IMR-90 (cell line): ENCODE results near the gene CDC42EP5. TPM values are rescaled to one million over a fixed set of nuclear protein-coding genes. Genes with fewer than 3 reads are reported as not detected.

Experiments
- ATAC-seq: fragments of 200-7000 bp; cut with Tn5 transposase; 2 replicates; pipeline ENCODE4 v1.9.1; 2020; ENCODE audit warnings: low read depth, mild to moderate bottlenecking, moderate library complexity
- BruUV-seq: library from RNA; stranded (reverse); fragments of 400-500 nt; replicated peaks from 2 replicates; lab custom pipeline; 2021; lab: Mats Ljungman, UMichigan
- CTCF ChIA-PET: fragments of 300-600 bp; formaldehyde crosslinking; extraction: SDS; loops from one replicate; lab custom pipeline; 2021; ENCODE audit warnings: antibody characterized with exemption; lab: Yijun Ruan, JAX
- POLR2A ChIA-PET: fragments of 300-600 bp; sonication (Branson Sonifier 250); formaldehyde crosslinking; loops from one replicate; lab custom pipeline; 2022; ENCODE audit warnings: antibody characterized with exemption; ENCODE audit not compliant: unreplicated experiment; lab: Charles Lee
- DNase-seq: peaks from one replicate; pipeline ENCODE4 v3.0.0; 2013
- H2AFZ ChIP-seq: replicated peaks from 2 replicates; pipeline ENCODE3; 2013; ENCODE audit warnings: low read length, mild to moderate bottlenecking; ENCODE audit not compliant: poor library complexity
- H2AK5ac ChIP-seq: 2 replicates; pipeline ENCODE4 v1.6.1; 2013; ENCODE audit warnings: low read depth, low read length, inconsistent platforms
- H2AK9ac ChIP-seq: replicated peaks from 2 replicates; pipeline ENCODE3; 2013; ENCODE audit warnings: mild to moderate bottlenecking, low read depth, low read length, moderate library complexity; ENCODE audit not compliant: poor library complexity
- H2BK120ac ChIP-seq: 2 replicates; pipeline ENCODE4 v1.6.1; 2013; ENCODE audit warnings: low read depth, low read length, inconsistent platforms
- H2BK15ac ChIP-seq: 3 replicates; pipeline ENCODE4 v1.6.1; 2013; ENCODE audit warnings: low read depth, low read length, inconsistent platforms
- H2BK20ac ChIP-seq: 2 replicates; pipeline ENCODE4 v1.6.1; 2013; ENCODE audit warnings: low read depth, mild to moderate bottlenecking, inconsistent platforms, low read length, moderate library complexity
- H2BK5ac ChIP-seq: 2 replicates; pipeline ENCODE4 v1.6.1; 2013; ENCODE audit warnings: mild to moderate bottlenecking, low read depth, low read length, inconsistent platforms; ENCODE audit not compliant: poor library complexity, severe bottlenecking
- H3K14ac ChIP-seq: replicated peaks from 2 replicates; pipeline ENCODE4 v1.6.1; 2013; ENCODE audit warnings: low read depth, low read length, inconsistent platforms
- H3K18ac ChIP-seq: 2 replicates; pipeline ENCODE4 v1.6.1; 2013; ENCODE audit warnings: low read depth, low read length, control low read depth
- H3K23ac ChIP-seq: 2 replicates; pipeline ENCODE4 v1.6.1; 2013; ENCODE audit warnings: low read depth, low read length, inconsistent platforms
- H3K27ac ChIP-seq: 2 replicates; pipeline ENCODE4 v1.5.1; 2013; ENCODE audit warnings: mild to moderate bottlenecking, control low read depth, low read length; ENCODE audit not compliant: insufficient read depth
- H3K27me3 ChIP-seq: 2 replicates; pipeline ENCODE4 v1.6.1; 2013; ENCODE audit warnings: low read length; ENCODE audit not compliant: control insufficient read depth, insufficient read depth
- H3K36me3 ChIP-seq: 2 replicates; pipeline ENCODE4 v1.6.1; 2013; ENCODE audit warnings: low read length, mixed read lengths; ENCODE audit not compliant: control insufficient read depth, insufficient read depth
- H3K4ac ChIP-seq: 2 replicates; pipeline ENCODE4 v1.6.1; 2013; ENCODE audit warnings: low read depth, low read length, inconsistent platforms
- H3K4me1 ChIP-seq: 2 replicates; pipeline ENCODE4 v1.6.1; 2013; ENCODE audit warnings: low read length, mixed read lengths; ENCODE audit not compliant: control insufficient read depth, insufficient read depth
- H3K4me2 ChIP-seq: 2 replicates; pipeline ENCODE4 v1.6.1; 2013; ENCODE audit warnings: low read depth, mild to moderate bottlenecking, control low read depth, low read length, moderate library complexity
- H3K4me3 ChIP-seq: 2 replicates; pipeline ENCODE4 v1.5.1; 2013; ENCODE audit warnings: low read depth, mild to moderate bottlenecking, control low read depth, low read length, moderate library complexity; ENCODE audit not compliant: insufficient read depth
- H3K56ac ChIP-seq: 2 replicates; pipeline ENCODE4 v1.6.1; 2013; ENCODE audit warnings: low read length, inconsistent platforms; ENCODE audit not compliant: insufficient read depth; ENCODE audit errors: extremely low read depth
- H3K79me1 ChIP-seq, 2 experiments: 2 replicates each; pipeline ENCODE4 v1.6.1; 2013; ENCODE audit warnings: low read length in 2 of 2, inconsistent platforms in 1 of 2, low read depth in 1 of 2
- H3K9ac ChIP-seq: 2 replicates; pipeline ENCODE4 v1.6.1; 2013; ENCODE audit warnings: low read depth, low read length, control low read depth
- H3K9me1 ChIP-seq: 2 replicates; pipeline ENCODE4 v1.6.1; 2013; ENCODE audit warnings: low read length, inconsistent platforms; ENCODE audit not compliant: insufficient read depth
- H3K9me3 ChIP-seq: 2 replicates; pipeline ENCODE4 v1.6.1; 2013; ENCODE audit warnings: low read length; ENCODE audit not compliant: control insufficient read depth, insufficient read depth
- H4K20me1 ChIP-seq: 2 replicates; pipeline ENCODE4 v1.6.1; 2013; ENCODE audit warnings: low read length, inconsistent platforms; ENCODE audit not compliant: insufficient read depth
- H4K5ac ChIP-seq: 2 replicates; pipeline ENCODE4 v1.6.1; 2013; ENCODE audit warnings: mild to moderate bottlenecking, low read depth, low read length, control low read depth
- H4K8ac ChIP-seq, 2 experiments: 2 replicates each; pipeline ENCODE4 v1.6.1; 2013; ENCODE audit warnings: low read depth in 2 of 2, low read length in 2 of 2, control low read depth in 1 of 2, inconsistent platforms in 1 of 2
- H4K91ac ChIP-seq: 2 replicates; pipeline ENCODE4 v1.6.1; 2013; ENCODE audit warnings: low read depth, low read length, inconsistent platforms; ENCODE audit not compliant: insufficient read depth
- CHD1 ChIP-seq: IDR thresholded peaks from 2 replicates; pipeline ENCODE4 v1.6.1; 2012; ENCODE audit warnings: low read depth, low read length, improper control_type of control experiment
- MAFK ChIP-seq: IDR thresholded peaks from 2 replicates; pipeline ENCODE4 v1.6.1; 2012; ENCODE audit warnings: low read depth, low read length, improper control_type of control experiment
- MXI1 ChIP-seq: IDR thresholded peaks from 2 replicates; pipeline ENCODE4 v1.6.1; 2012; ENCODE audit warnings: low read depth, mild to moderate bottlenecking, low read length, moderate library complexity, borderline replicate concordance
- RAD21 ChIP-seq: IDR thresholded peaks from 2 replicates; pipeline ENCODE4 v1.6.1; 2012; ENCODE audit warnings: low read length, improper control_type of control experiment
- RCOR1 ChIP-seq: IDR thresholded peaks from 2 replicates; pipeline ENCODE4 v1.6.1; 2012; ENCODE audit warnings: mild to moderate bottlenecking, low read length, improper control_type of control experiment; ENCODE audit not compliant: insufficient replicate concordance
- WGBS, 2 experiments: methylation state at CpG; one replicate each; pipeline versions ENCODE4 v1.1.5 to v1.1.7; 2013; ENCODE audit warnings: missing lambda C conversion rate in 2 of 2; ENCODE audit not compliant: insufficient read length in 1 of 2; ENCODE audit errors: extremely low coverage in 2 of 2; 5-methylcytosine and 5-hydroxymethylcytosine counted together
- dilution Hi-C: fragments of 300-500 bp; cut with HindIII; formaldehyde crosslinking; loops from one replicate; pipeline ENCODE4 v1.14.3; 2018; ENCODE audit warnings: low sequenced_read_pairs; ENCODE audit not compliant: unreplicated experiment
- in situ Hi-C: fragments of 300-500 bp; cut with MboI; formaldehyde crosslinking; loops from 3 replicates; pipeline ENCODE4 v1.14.3; 2019; ENCODE audit warnings: low sequenced_read_pairs, inconsistent platforms, mixed read lengths
- intact Hi-C: fragments of 100-400 bp; cut with micrococcal nuclease; formaldehyde crosslinking; loops from 2 replicates; pipeline ENCODE4 v1.10.0; 2022
- polyA plus RNA-seq, 3 experiments: library from polyadenylated mRNA; depleted of rRNA; stranded (reverse); fragments of >200 nt; gene quantifications; 2 replicates each; pipeline ENCODE4 v1.2.3, GENCODE V29; 2012; ENCODE audit warnings: low replicate concordance in 1 of 3
- total RNA-seq: library from RNA; depleted of rRNA; stranded (reverse); fragments of >200 nt; gene quantifications from 2 replicates; pipeline ENCODE4 v1.2.3, GENCODE V29; 2012

Gene CDC42EP5
- total and polyA plus RNA-seq, 2 of the 4 experiments (the other 2 are of a cell fraction) = 7.2 to 25.3 TPM

GRCh38 chr19:54454781-54455675, 18.1 kb downstream of the CDC42EP5 start (continued):
- TF ChIP-seq CHD1 = no peak
- TF ChIP-seq MAFK = no peak

GRCh38 chr19:54453921-54454780, 18.9 kb downstream of the CDC42EP5 start:
- no peak for ATAC-seq
- 100% methylated on average over 7 of the region's 31 CpGs; no CpG with 5 or more reads in 1 of the 2 experiments for WGBS, 2 experiments
- Histone ChIP-seq H4K20me1 (peaks cover 86% of the 10 kb centered on the region), H3K18ac (no peak overlapping the region), H3K56ac (no peak overlapping the region), H2AFZ (no peak overlapping the region), H3K14ac (no peak overlapping the region), H3K9me1 (peaks cover 12% of the 10 kb centered on the region; the same call in 1 of the 2 replicates), H4K91ac (no peak overlapping the region), H3K79me1 (peaks cover 16 to 66% of the 10 kb centered on the region in 2 experiments), H3K9ac (no peak overlapping the region), H4K8ac (no peak overlapping the region), H3K9me3 (no peaks in the 10 kb centered on the region), H3K27me3 (no peaks in the 10 kb centered on the region), H3K27ac (no peak overlapping the region), H2BK5ac (no peak overlapping the region), H4K5ac (no peak overlapping the region), H3K23ac (no peak overlapping the region), H2BK15ac (no peak overlapping the region), H3K36me3 (peaks cover 81% of the 10 kb centered on the region), H3K4me3 (no peak overlapping the region), H3K4me1 (peaks cover 6% of the 10 kb centered on the region), H2AK9ac (no peak overlapping the region), H2BK20ac (no peak overlapping the region), H2BK120ac (no peak overlapping the region), H3K4ac (no peak overlapping the region), H3K4me2 (no peak overlapping the region), H2AK5ac (no peak overlapping the region)
- ChIA-PET CTCF (no interaction called here), POLR2A (no interaction called here)
- no peak for TF ChIP-seq RAD21
- TF ChIP-seq RCOR1 = no peak
- no peak for TF ChIP-seq MXI1
- intact Hi-C loops (no loop called here), dilution Hi-C loops (no loop called here), in situ Hi-C loops (loop anchor here (10.0 to 25.0 kb wide), 6 partner anchors 249 to 1683 kb away; partner anchors contain the start of genes NAT14, NDUFA3, OSCAR and PRPF31)
- no TSS peak for BruUV-seq
- no peak for DNase-seq
